ENCODE data around the gene DIPK1B.
"Not testable (repeated sequence)": the region's sequence is repeated elsewhere in the genome, so short reads cannot be mapped to it uniquely, and the experiment has no call there.

DIPK1B gene

GRCh38 chr9:136696502-136696901 is 15.9 kb upstream of the DIPK1B start:
- Histone ChIP-seq H3K27me3 (ENCODE audit: insufficient read depth, low read length) (peaks cover 6% of the 10 kb centered on the region; the same call in 1 of the 2 replicates), H3K27ac (ENCODE audit: low read depth, low read length) (no peak overlapping the region), H3K4me1 (ENCODE audit: insufficient read depth, low read length) (peaks cover 7% of the 10 kb centered on the region), H3K4me3 (ENCODE audit: low read length) (no peak overlapping the region), H3K36me3 (ENCODE audit: insufficient read depth, low read length) (no peaks in the 10 kb centered on the region), H3K9ac (ENCODE audit: low read depth, low read length) (no peak overlapping the region), H3K9me3 (ENCODE audit: insufficient read depth, low read depth, low read length) (no peaks in the 10 kb centered on the region)
- WGBS = 91% methylated on average over 8 of the region's 9 CpGs

GRCh38 chr9:136697146-136697820 is 15.1 kb upstream of the DIPK1B start:
- H3K9me3 ChIP-seq (ENCODE audit: insufficient read depth, low read depth, low read length) = no peaks in the 10 kb centered on the region
- H3K27ac ChIP-seq (ENCODE audit: low read depth, low read length) = no peak overlapping the region
- WGBS = 88% methylated on average over 23 of the region's 23 CpGs
- peaks cover 3% of the 10 kb centered on the region; the same call in 1 of the 2 replicates for H3K4me1 ChIP-seq (ENCODE audit: insufficient read depth, low read length)
- H3K4me3 ChIP-seq (ENCODE audit: low read length) = no peak overlapping the region
- H3K27me3 ChIP-seq (ENCODE audit: insufficient read depth, low read length) = peaks cover 10% of the 10 kb centered on the region; the same call in 1 of the 2 replicates
- no peak overlapping the region for H3K9ac ChIP-seq (ENCODE audit: low read depth, low read length)
- H3K36me3 ChIP-seq (ENCODE audit: insufficient read depth, low read length) = no peaks in the 10 kb centered on the region

- Histone ChIP-seq H3K9ac (ENCODE audit: low read depth, low read length) (no peak overlapping the region), H3K4me1 (ENCODE audit: insufficient read depth, low read length) (peaks cover 3% of the 10 kb centered on the region; the same call in 1 of the 2 replicates), H3K4me3 (ENCODE audit: low read length) (no peak overlapping the region), H3K36me3 (ENCODE audit: insufficient read depth, low read length) (no peaks in the 10 kb centered on the region), H3K27me3 (ENCODE audit: insufficient read depth, low read length) (peaks cover 10% of the 10 kb centered on the region; the same call in 1 of the 2 replicates), H3K27ac (ENCODE audit: low read depth, low read length) (no peak overlapping the region), H3K9me3 (ENCODE audit: insufficient read depth, low read depth, low read length) (no peaks in the 10 kb centered on the region)
- WGBS = 92% methylated on average over 20 of the region's 20 CpGs
These were observed 14.4 kb upstream of the DIPK1B start for GRCh38 chr9:136697821-136698526.

- Histone ChIP-seq H3K27ac (ENCODE audit: low read depth, low read length) (no peak overlapping the region), H3K36me3 (ENCODE audit: insufficient read depth, low read length) (no peaks in the 10 kb centered on the region), H3K27me3 (ENCODE audit: insufficient read depth, low read length) (peaks cover 10% of the 10 kb centered on the region; the same call in 1 of the 2 replicates), H3K4me1 (ENCODE audit: insufficient read depth, low read length) (peaks cover 3% of the 10 kb centered on the region; the same call in 1 of the 2 replicates), H3K4me3 (ENCODE audit: low read length) (no peak overlapping the region), H3K9me3 (ENCODE audit: insufficient read depth, low read depth, low read length) (no peaks in the 10 kb centered on the region), H3K9ac (ENCODE audit: low read depth, low read length) (no peak overlapping the region)
- 91% methylated on average over 10 of the region's 11 CpGs for WGBS
These were observed 13.6 kb upstream of the DIPK1B start for GRCh38 chr9:136698635-136699246.

- H3K9ac ChIP-seq (ENCODE audit: low read depth, low read length) = no peak overlapping the region
- 93% methylated on average over 13 of the region's 13 CpGs for WGBS
- H3K4me1 ChIP-seq (ENCODE audit: insufficient read depth, low read length) = no peaks in the 10 kb centered on the region
- H3K9me3 ChIP-seq (ENCODE audit: insufficient read depth, low read depth, low read length) = no peaks in the 10 kb centered on the region
- no peak overlapping the region for H3K4me3 ChIP-seq (ENCODE audit: low read length)
- H3K27me3 ChIP-seq (ENCODE audit: insufficient read depth, low read length) = peaks cover 10% of the 10 kb centered on the region; the same call in 1 of the 2 replicates
- H3K36me3 ChIP-seq (ENCODE audit: insufficient read depth, low read length) = no peaks in the 10 kb centered on the region
- no peak overlapping the region for H3K27ac ChIP-seq (ENCODE audit: low read depth, low read length)
These were observed 12.1 kb upstream of the DIPK1B start for GRCh38 chr9:136700304-136700703.

GRCh38 chr9:136700959-136701667 is 11.3 kb upstream of the DIPK1B start:
- Histone ChIP-seq H3K4me1 (ENCODE audit: insufficient read depth, low read length) (no peaks in the 10 kb centered on the region), H3K9ac (ENCODE audit: low read depth, low read length) (no peak overlapping the region), H3K4me3 (ENCODE audit: low read length) (peak overlapping the region; percentile 31; the same call in 1 of the 2 replicates), H3K27me3 (ENCODE audit: insufficient read depth, low read length) (peaks cover 10% of the 10 kb centered on the region; the same call in 1 of the 2 replicates), H3K36me3 (ENCODE audit: insufficient read depth, low read length) (no peaks in the 10 kb centered on the region), H3K9me3 (ENCODE audit: insufficient read depth, low read depth, low read length) (no peaks in the 10 kb centered on the region), H3K27ac (ENCODE audit: low read depth, low read length) (no peak overlapping the region)
- WGBS = 74% methylated on average over 38 of the region's 38 CpGs

- Histone ChIP-seq H3K4me3 (ENCODE audit: low read length) (peak overlapping the region; percentile 31; the same call in 1 of the 2 replicates), H3K27ac (ENCODE audit: low read depth, low read length) (no peak overlapping the region), H3K36me3 (ENCODE audit: insufficient read depth, low read length) (no peaks in the 10 kb centered on the region), H3K9ac (ENCODE audit: low read depth, low read length) (no peak overlapping the region), H3K9me3 (ENCODE audit: insufficient read depth, low read depth, low read length) (no peaks in the 10 kb centered on the region), H3K4me1 (ENCODE audit: insufficient read depth, low read length) (no peaks in the 10 kb centered on the region), H3K27me3 (ENCODE audit: insufficient read depth, low read length) (peaks cover 10% of the 10 kb centered on the region; the same call in 1 of the 2 replicates)
- 75% methylated on average over 6 of the region's 10 CpGs for WGBS
These were observed 10.7 kb upstream of the DIPK1B start for GRCh38 chr9:136701668-136702053.

- H3K4me3 ChIP-seq (ENCODE audit: low read length) = no peak overlapping the region
- H3K27me3 ChIP-seq (ENCODE audit: insufficient read depth, low read length) = peaks cover 10% of the 10 kb centered on the region; the same call in 1 of the 2 replicates
- H3K27ac ChIP-seq (ENCODE audit: low read depth, low read length) = no peak overlapping the region
- H3K4me1 ChIP-seq (ENCODE audit: insufficient read depth, low read length) = no peaks in the 10 kb centered on the region
- H3K9ac ChIP-seq (ENCODE audit: low read depth, low read length) = no peak overlapping the region
- 92% methylated on average over 12 of the region's 12 CpGs for WGBS
- H3K9me3 ChIP-seq (ENCODE audit: insufficient read depth, low read depth, low read length) = no peaks in the 10 kb centered on the region
- H3K36me3 ChIP-seq (ENCODE audit: insufficient read depth, low read length) = no peaks in the 10 kb centered on the region
These were observed 9.0 kb upstream of the DIPK1B start for GRCh38 chr9:136703276-136703860.

- not testable (repeated sequence) for H3K4me3 ChIP-seq (ENCODE audit: low read length); H3K27ac ChIP-seq (ENCODE audit: low read depth, low read length); H3K36me3 ChIP-seq (ENCODE audit: insufficient read depth, low read length); H3K9me3 ChIP-seq (ENCODE audit: insufficient read depth, low read depth, low read length); H3K9ac ChIP-seq (ENCODE audit: low read depth, low read length); H3K4me1 ChIP-seq (ENCODE audit: insufficient read depth, low read length)
- WGBS = 93% methylated on average over 8 of the region's 8 CpGs
- peaks cover 10% of the 10 kb centered on the region; the same call in 1 of the 2 replicates for H3K27me3 ChIP-seq (ENCODE audit: insufficient read depth, low read length)
These were observed 7.6 kb upstream of the DIPK1B start for GRCh38 chr9:136704741-136705140.

GRCh38 chr9:136705564-136705963 is 6.8 kb upstream of the DIPK1B start:
- WGBS = 83% methylated on average over 7 of the region's 7 CpGs

More at GRCh38 chr9:136705564-136705963, 6.8 kb upstream of the DIPK1B start:
- Histone ChIP-seq H3K9me3 (ENCODE audit: insufficient read depth, low read depth, low read length) (no peaks in the 10 kb centered on the region), H3K27me3 (ENCODE audit: insufficient read depth, low read length) (peaks cover 12% of the 10 kb centered on the region; the same call in 1 of the 2 replicates), H3K4me3 (ENCODE audit: low read length) (no peak overlapping the region), H3K27ac (ENCODE audit: low read depth, low read length) (no peak overlapping the region), H3K9ac (ENCODE audit: low read depth, low read length) (no peak overlapping the region), H3K4me1 (ENCODE audit: insufficient read depth, low read length) (no peaks in the 10 kb centered on the region), H3K36me3 (ENCODE audit: insufficient read depth, low read length) (no peaks in the 10 kb centered on the region)

Measured in HUES64 (cell line).